Stimulated activated CD8-positive, alpha-beta memory T cell treated with anti-CD3 and anti-CD28 coated beads, Interleukin-15, amount 100 ng/mL, for 1 hour (primary cell): Measurements from ENCODE around the gene KIF13A.
"Not testable (repeated sequence)": the region's sequence is repeated elsewhere in the genome, so short reads cannot be mapped to it uniquely, and the experiment has no call there.

Source experiments
- DNase-seq: peaks from one replicate; pipeline ENCODE4 v3.0.0-alpha.2; 2020; ENCODE audit warnings: low read depth

The KIF13A gene

GRCh38 chr6:17998442-17998841 is 11.0 kb upstream of the KIF13A start:
- no peak for DNase-seq

DNA sequence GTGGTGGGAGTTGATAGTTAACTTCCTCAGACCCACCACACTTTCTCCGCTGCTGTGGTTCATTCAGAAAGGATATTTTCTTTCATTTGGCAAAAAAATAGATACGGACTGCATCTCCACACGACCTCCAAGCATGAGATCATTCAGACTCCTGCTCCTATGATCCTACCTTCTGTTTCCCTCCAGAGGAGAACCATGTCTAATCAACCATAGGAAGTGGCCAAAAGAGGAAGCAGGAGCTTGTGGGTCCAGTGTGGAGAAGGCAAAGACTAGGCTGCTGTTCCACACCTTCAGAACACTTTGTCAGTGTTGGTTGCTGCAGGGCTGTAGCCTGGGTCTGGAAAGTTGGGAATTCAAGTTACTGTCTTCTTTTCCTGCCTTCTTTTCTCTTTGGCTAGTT is 10.6 kb upstream of the KIF13A start:
- DNase-seq, result no peak

DNA sequence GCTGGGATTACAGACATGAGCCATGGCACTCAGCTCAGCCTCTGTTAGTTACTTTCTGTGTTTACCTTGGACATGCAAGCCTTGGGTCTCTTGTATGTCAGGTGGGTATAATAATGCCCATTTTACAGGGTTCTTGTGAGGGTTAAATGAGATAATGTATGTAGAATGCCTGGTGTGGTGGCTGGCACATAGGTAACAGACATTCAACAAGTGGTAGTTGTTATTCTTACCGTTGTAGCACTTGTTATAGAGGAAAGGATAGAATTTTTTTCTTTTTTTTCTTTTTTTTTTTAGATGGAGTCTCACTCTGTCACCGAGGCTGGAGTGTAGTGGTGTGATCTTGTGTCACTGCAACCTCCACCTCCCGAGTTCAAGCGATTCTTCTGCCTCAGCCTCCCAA is 8.0 kb upstream of the KIF13A start:
- DNase-seq, result no peak

DNA sequence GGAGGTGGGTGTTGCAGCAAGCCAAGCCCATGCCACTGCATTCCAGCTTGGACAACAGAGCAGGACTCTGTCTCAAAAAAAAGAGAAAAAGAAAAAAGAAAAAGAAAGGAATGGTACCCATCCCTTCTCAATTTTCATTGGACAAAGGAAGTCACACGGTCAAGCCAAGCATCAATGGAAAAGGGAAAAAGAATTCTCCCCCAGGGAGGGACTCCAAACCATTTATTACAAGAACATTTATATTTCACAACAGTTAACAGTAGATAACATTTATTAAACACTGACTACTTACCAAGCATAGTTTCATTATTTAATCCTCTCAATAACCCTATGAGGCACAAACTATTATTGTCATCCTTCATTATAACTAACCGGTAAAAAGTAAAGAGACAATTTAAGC is 6.6 kb upstream of the KIF13A start:
- DNase-seq, result no peak

- no peak for DNase-seq
These were observed 1.0 kb upstream of the KIF13A start for GRCh38 chr6:17988422-17988944.

DNA sequence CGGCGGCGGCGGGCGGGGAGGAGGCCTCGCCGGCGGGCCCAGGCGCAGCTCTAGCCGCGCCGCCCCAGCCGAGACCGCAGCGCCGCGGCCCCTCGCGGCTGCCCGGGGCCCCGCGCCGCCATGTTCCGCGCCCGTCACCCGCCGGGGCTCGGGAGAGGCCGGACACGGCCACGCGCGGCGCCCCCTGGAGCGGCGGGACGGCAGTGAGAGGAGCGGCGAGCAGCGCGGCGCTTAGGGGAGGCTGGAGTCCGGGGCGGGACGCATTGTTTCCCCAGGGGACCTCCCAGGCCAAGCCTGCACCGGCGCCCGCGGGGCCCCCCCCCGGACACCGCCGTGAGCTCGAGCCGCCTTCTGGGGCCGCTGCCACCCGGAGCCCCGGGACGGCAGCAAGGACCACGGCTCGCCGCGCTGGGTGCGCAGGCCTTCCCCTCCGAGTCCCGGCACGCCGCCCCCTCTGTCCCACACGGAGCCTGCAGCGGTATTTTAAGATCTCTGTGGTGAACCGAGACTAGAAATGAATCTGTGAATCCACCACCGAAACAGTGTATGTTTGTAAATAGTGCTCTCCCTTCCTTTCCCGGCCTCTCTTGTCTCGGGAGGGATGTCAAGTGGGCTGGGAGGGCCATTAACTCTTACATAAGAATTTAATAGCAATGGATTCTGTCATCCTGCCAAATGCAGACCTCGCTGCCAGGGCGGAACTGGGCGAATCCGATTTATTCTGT is 424 bp upstream of the KIF13A start:
- no peak for DNase-seq

DNA sequence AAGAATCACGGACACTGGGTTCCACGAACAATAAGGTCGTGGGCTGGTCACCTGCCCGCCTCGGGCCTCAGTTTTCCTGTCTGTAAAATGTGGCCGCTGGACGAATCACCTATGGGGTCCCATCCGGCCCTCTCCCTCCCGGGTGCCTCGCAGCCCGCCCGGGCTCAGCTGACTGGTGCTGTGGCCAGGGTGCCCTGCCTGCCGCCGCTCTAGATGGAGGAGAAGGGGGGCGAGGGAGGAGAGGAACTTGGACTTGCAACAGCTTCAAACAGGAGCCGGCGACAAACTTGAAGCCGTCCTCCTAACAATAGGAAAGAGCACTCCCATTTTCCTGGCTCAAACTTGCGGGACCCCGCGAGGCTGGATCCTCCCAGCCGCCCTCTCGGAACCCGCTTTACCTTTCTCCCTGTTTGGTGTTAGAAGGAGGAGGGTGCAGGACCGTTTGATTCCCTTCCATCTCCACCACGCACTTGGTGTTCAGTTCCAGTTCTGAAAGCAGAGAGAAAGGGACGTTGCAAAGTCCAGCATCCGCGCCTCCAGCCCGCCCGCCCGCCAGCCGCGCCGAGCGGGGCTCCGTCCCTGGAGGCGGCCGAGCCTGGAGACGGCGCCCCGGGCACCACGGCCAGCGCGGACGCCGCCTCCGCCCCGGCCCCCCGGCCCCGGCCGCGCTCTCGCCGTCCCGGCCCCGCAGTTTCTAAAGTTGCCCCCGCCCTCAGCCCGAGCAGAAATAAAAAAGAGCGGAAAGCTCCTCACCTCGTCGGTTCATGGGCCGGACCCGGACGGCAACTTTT is 584 bp downstream of the KIF13A start:
- no peak for DNase-seq

DNA sequence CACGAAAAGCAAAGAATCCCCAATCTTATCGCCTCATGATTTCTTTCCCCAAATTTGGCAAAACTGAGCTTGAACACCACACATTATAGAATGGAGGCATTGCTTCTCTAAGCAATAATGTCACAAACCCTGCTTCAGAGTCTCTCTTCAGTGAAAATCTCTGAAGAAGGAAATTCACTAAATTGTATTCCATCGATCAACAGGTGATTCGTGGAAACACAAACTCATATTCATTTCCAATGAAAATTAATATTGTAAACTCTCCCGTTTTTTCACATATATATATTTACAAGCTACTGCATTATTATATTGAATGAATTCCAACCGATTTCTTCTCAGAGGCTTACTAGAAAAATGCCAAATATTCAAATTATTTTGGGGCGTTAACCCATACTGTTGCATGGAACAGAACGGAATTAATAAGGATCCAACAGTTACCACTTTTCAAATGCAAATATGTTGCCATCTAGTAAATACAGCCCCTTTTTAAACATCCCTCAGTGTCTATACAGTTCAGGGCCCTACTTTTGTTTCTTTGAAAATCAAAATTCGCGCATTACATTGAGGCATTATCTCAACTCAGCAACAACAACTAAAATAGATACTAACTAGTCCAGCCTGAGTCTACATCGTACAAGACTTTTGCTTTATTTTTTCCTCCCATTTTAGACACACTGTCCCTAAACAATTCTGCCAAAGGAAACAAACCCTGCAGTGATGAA is 1.3 kb downstream of the KIF13A start:
- no peak for DNase-seq

GRCh38 chr6:17984812-17985670 is 2.4 kb downstream of the KIF13A start:
- DNase-seq, result no peak

DNA sequence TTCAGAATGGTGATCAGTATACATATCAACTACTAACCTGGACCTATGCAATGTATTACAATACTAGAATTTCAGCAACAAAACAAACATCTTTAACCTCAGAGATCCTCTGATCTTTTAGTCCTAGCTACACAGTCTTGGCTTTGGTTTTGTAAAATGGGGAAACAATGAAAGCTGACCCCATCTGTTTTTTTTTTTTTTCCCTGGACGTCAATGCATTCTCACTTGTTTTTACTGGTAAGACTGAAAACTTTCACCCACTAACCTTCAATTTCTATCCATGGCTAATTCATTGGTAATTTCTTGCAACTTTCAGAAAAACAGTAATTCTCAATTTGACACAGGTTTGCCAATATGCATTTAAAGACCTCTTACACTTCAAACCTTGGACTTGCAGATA is 3.0 kb downstream of the KIF13A start:
- DNase-seq, result no peak

- DNase-seq, result no peak
These were observed 3.7 kb downstream of the KIF13A start for GRCh38 chr6:17983730-17984129.

- DNase-seq, result no peak
These were observed 7.1 kb downstream of the KIF13A start for GRCh38 chr6:17980329-17980728.

DNA sequence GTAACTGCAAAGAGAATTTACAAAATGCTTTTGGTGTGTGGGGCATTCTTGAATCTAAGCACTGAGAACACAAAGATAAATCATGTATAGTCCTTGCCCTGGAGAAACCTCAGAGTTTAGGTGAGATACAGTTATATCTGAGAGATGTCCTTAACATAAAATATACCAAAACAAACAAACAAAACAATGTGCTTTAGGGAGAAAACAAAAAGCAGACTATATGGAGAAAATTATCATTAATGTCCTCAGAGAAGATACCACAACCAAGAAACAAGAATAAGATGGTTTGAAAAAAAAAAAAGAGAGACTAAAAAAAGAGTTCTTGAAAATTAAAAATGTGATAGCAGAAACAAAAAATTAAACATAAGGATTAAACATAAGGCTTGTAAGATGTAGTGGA is 8.0 kb downstream of the KIF13A start:
- DNase-seq, result no peak

DNA sequence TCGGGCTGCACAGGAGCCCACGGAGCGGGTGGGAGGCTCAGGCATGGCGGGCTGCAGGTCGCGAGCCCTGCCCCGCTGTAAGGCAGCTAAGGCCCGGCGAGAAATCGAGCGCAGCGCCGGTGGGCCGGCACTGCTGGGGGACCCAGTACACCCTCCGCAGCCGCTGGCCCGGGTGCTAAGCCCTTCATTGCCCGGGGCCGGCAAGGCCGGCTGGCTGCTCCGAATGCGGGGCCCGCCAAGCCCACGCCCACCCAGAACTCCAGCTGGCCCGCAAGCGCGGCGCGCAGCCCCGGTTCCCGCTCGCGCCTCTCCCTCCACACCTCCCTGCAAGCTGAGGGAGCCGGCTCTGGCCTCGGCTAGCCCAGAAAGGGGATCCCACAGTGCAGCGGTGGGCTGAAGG is 11.2 kb downstream of the KIF13A start:
- not testable (repeated sequence) for DNase-seq

GRCh38 chr6:17974570-17975368 is 12.7 kb downstream of the KIF13A start:
- no peak for DNase-seq

- no peak for DNase-seq
These were observed 14.3 kb downstream of the KIF13A start for GRCh38 chr6:17972978-17973622.

GRCh38 chr6:17972074-17972952 is 15.1 kb downstream of the KIF13A start:
- no peak for DNase-seq

GRCh38 chr6:17971128-17972073 is 16.0 kb downstream of the KIF13A start:
- no peak for DNase-seq
